ENCODE results near the gene DDI2. TPM values are rescaled to one million over a fixed set of nuclear protein-coding genes. Genes with fewer than 3 reads are reported as not detected.
A peak's percentile ranks its signal among the peaks of the same experiment; 100 is the strongest.

DDI2 gene
- total and polyA plus RNA-seq, 10 of the 15 experiments (the other 5 are each of a cell fraction or from before 2014, with no cell fraction given), result 3.3 to 33.1 (median 11.6) TPM

- no peak for TF ChIP-seq ASH2L (IDR thresholded peaks at IDR 0.05; ENCODE audit: borderline replicate concordance, low read depth)
- no peak for TF ChIP-seq MTA2 (IDR thresholded peaks at IDR 0.05; ENCODE audit: low read depth)
- no peak for TF ChIP-seq RCOR1 (conservative IDR thresholded peaks at IDR 0.05; ENCODE audit: low read depth, low read length)
- peak; percentile 87 for TF ChIP-seq NR2C1 (IDR thresholded peaks at IDR 0.05)
- TF ChIP-seq RFX5 (IDR thresholded peaks at IDR 0.05; ENCODE audit: low read depth, low read length), result no peak
- TF ChIP-seq YY1 (IDR thresholded peaks at IDR 0.05; ENCODE audit: low read depth, low read length), result 0 out of 2 replicates have a peak, but pooled peaks have one; percentile 8
- TF ChIP-seq TAF1 (IDR thresholded peaks at IDR 0.05; ENCODE audit: borderline replicate concordance, low read depth, low read length), result peak; percentile 81; the same call in 1 of the 2 replicates
- no peak for TF ChIP-seq POLR2A (IDR thresholded peaks at IDR 0.05; ENCODE audit: low read depth, low read length)
- TF ChIP-seq RAD21 (IDR thresholded peaks at IDR 0.05; ENCODE audit: insufficient read depth, low read depth, low read length), result no peak
- no peak for TF ChIP-seq CBX5 (IDR thresholded peaks at IDR 0.05; ENCODE audit: low read depth)
- no peak for TF ChIP-seq BCLAF1 (IDR thresholded peaks at IDR 0.05)
- TF ChIP-seq NR2F1 (conservative IDR thresholded peaks at IDR 0.05), result peak; percentile 60; the same call in 1 of the 2 replicates
- no peak for TF ChIP-seq RAD51 (IDR thresholded peaks at IDR 0.05)
- 0 out of 2 replicates have a peak, but pooled peaks have one; percentile 35 for TF ChIP-seq ATF7 (IDR thresholded peaks at IDR 0.05; ENCODE audit: low read depth)
- TF ChIP-seq CHD1 (IDR thresholded peaks at IDR 0.05; ENCODE audit: low read depth, low read length), result no peak
- no peak for TF ChIP-seq POLR2AphosphoS2 (IDR thresholded peaks at IDR 0.05; ENCODE audit: low read depth, low read length)
- peak; percentile 52 for TF ChIP-seq RUNX3 (IDR thresholded peaks at IDR 0.05; ENCODE audit: low read length)
These were observed 908 bp downstream of the DDI2 start (continued) for GRCh38 chr1:15618077-15618654.

Data from GM12878 (cell line).